TTC549 (cell line): ENCODE measurements around the gene ELSPBP1.
"Not testable (repeated sequence)": the region's sequence is repeated elsewhere in the genome, so short reads cannot be mapped to it uniquely, and the experiment has no call there.

ENCODE experiments used
- FAIRE-seq: peaks from 2 replicates; lab custom pipeline; 2012; peaks lifted over from hg19 to GRCh38; lab: Jason Lieb, UNC

ELSPBP1 gene

GRCh38 chr19:48043675-48044258 lies 49.3 kb downstream of the ELSPBP1 start, which contains the start of gene CABP5:
CABP5 (minus strand) TSS chr19:48044079; CDS start chr19:48043922, 157 bp downstream.
- no peak for FAIRE-seq

GRCh38 chr19:48044561-48044960 lies 50.1 kb downstream of the ELSPBP1 start:
- FAIRE-seq: no peak

- no peak for FAIRE-seq
Measured at GRCh38 chr19:48051335-48052033, 57.1 kb downstream of the ELSPBP1 start.

DNA sequence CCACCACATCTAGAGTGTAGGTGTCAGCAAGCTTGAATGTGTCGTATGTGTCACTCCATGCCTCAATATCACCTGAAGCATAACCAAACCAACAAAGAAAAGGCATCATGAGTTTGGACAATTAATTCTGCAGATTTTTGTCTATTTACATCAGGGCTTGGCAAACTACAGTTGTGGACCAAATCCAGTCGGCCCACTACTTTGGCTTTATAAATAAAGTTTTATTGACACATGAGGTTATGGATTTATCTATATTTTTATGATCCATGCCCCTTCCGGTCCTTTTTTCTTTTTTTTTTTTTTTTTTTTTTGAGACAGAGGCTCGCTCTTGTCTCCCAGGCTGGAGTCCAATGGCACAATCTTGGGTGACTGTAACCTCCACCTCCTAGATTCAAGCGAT lies 58.6 kb downstream of the ELSPBP1 start:
- FAIRE-seq: no peak

GRCh38 chr19:48053856-48054255 lies 59.4 kb downstream of the ELSPBP1 start:
- FAIRE-seq: no peak

GRCh38 chr19:48059331-48059730 lies 64.9 kb downstream of the ELSPBP1 start:
- FAIRE-seq: no peak

- no peak for FAIRE-seq
Measured at GRCh38 chr19:48060381-48060780, 65.9 kb downstream of the ELSPBP1 start.

DNA sequence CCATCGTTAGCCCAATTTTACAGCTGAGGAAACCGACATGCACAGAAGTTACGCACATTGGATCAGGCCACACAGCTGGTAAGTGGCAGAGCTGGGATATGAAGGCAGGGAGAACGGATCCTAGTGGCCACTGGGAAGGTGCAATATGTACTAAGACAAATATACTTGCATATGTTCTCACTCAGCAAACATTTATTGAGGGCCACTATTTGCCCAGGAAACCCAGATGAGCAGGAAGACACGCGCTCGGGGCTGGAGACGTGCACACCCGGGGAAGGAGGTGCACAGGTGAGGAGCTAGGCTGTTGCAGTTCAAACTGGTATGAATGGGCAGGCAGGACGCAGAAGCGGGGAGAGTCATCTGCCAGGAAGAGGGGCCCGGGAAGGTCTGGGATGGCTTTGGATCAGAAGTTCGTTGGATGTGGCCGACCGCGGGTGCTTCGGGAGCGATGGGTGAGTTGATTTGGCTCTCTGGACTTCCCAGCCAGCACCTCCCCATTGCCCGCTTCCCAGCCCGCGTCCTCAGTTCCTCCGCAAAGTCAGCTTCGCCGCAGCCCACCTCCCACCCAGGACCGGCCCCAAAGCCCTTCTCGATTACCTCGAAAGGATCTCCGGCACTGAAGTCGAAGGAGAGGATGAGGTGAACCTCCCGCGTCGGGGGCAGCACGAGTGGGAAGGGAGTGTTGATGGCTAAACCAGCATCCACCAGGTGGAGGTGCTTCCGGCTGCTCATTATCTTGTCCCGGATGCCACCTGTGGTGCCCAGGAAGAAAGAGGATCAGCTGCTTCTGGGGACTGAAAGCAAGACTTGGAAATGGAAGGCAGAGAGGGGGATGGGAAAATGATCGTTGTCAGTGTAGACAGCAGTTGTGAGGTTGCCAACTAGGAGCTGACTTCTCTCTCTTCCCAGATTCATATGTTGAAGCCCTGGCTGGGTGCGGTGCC lies 67.2 kb downstream of the ELSPBP1 start:
- no peak for FAIRE-seq

- FAIRE-seq: no peak
Measured at GRCh38 chr19:48064509-48064908, 70.1 kb downstream of the ELSPBP1 start.

DNA sequence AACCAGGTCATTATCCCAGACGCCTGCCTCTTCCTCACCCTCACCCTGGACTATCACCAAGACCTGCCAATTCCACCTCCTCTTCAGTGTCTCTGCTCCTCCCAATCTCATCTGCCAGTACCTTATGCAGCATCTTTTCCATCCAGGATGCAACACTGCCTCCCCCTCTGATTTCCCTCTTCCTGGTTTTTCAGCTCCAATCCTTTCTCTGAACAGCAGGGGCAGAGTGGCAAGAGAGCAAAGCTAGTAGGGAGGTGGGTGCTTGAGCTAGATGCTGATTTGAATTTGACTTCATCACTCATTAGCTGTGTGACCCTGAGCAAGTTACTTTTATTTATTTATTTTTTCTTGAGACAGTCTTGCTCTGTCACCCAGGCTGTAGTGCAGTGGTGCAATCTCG lies 75.0 kb downstream of the ELSPBP1 start:
- no peak for FAIRE-seq

DNA sequence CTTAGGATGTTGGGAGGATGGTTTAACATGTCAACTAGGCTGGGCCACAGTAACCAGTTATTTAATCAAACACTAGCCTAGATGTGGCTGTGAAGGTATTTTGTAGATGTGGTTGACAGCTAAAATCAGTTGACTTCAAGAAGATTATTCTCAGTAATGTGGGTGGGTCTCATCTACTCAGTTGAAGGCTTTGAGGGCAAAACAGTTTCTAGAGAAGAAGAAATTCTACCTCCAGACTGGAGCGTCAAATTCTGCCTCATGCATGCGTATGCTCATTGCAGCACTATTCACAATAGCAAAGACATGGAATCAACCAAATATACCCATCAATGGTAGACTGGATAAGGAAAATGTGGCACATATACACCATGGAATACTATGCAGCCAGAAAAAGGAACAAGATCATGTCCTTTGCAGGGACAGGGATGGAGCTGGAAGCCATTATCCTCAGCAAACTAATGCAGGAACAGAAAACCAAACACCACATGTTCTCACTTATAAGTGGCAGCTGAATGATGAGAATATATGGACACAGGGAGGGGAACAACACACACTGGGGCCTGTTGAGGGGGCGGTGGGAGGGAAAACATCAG lies 75.8 kb downstream of the ELSPBP1 start:
- FAIRE-seq: not testable (repeated sequence)
